Stimulated activated CD4-positive, alpha-beta T cell treated with anti-CD3 and anti-CD28 coated beads, Interleukin-1b, Interleukin-23, amount 100 ng/mL, for 1 hour (primary cell): ENCODE measurements around the gene FAM118B.

Experiments used
- DNase-seq, 2 donors: peaks; one replicate each; pipeline ENCODE4 v3.0.0-alpha.2; 2020; ENCODE audit warnings: low read depth in 2 of 2

Gene FAM118B

DNA sequence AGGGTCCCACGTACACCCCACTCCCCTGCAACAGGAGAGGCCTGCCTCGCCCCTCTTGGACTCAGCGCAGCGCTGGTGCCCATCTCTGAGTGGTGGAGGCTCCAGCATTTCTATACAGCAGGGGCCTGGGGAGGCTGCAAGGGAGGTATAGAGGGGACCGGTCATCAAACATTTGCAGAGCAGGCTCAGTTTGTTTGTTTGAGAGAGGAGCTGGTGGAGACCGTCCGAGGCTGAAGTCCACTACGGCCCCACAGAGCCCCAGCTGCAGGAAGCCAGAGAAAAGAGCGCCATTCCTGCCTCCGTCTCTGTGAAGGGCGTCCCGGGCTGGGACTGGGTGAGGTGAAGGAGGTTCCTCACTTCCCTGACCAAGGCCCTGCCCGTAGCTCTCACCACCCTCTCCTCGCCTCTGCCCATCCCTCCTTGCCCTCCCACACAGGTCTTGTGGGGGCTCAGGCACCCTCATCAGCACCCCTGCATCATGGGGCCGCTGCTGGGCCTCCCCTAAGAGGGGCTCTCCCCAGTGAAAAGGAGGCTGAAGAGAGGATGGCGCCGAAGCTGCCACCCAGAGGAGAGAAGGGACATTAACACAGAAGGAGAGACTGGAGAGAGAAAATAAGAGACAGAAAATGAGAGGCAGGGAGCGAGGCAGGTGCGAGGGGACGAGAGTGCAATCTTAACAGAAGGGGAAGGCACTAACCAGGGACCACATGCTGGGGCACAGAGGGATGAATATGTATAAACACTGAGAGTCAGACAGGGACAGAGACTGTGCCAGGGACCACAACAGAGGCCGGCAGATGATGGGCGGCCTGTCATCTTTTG, 24.7 kb upstream of the FAM118B start:
- DNase-seq = no peak

DNA sequence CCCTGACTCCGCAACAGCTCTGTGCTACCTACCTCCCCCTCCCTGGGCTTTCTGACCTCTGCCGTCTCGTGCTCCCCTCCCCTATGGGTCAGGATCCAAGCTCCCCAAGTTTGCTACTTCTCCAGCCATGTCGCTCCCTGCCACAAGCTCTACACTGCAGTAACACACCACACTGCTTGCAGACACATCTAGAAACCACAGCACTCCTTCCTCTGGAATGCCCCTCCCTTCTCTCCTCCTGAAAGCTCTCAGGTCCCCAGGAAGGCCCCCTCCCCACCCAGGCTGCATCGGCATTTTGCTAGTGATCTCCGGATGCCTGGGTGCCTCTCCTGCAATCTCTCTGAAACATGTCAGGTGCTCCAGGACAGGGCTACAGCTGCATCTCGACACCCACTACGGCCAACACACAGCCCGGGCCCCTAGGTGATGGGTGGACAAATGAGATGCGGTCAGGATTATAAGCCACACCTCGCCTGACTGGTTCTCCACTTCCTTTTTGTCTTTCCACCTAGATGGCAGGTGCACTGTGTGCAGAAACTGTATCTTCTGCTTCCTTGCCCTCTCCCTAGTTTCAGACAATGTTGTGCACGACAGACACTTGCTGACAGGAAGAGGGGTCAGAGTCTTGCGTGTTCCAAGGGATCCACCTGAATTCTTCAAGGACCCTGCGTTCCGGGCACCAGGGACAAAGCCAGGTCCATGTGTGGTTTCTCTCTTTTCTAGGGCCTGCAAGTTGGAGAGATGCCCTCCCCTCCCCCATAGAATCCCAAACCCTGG, 23.1 kb upstream of the FAM118B start:
- DNase-seq = no peak

DNA sequence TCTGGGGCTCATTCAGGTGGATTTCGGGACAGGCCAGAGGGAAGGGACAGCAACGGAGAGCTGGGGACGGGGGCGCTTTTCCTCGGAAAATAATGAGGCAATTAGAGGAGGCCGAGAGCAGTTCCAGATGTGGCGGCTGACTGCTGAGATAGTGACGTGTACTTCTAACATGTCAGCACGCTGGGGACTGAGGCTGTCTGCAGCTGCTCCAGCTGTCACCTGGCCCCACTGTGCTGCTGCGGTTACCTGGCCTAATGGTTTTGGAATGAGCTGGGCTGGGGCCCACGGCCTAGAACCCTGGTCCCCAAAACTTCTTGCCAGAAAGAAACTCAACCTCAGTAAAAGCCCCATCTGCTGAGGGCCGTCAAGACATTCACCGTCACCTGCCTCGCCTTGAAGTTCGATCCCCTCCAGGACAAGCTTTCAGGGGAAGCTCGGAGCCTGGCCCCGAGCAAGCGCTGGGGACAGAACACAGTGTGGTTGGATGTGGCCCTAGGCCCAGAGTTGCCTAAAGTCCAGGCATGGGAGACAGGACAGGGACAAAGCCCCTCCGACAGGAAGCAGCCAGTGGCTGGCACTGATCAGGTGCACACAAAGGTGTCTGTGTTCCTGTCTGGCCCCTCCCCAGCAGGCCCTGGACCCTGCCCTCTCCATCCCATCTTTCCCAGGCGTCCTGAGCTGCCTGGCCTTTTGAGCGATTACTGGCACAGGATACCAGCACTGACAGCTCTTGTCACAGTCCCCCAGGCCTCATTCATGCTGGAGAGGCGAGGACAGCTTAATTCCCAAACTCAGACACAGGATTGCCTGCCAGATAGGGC, 22.3 kb upstream of the FAM118B start:
- DNase-seq = no peak

DNA sequence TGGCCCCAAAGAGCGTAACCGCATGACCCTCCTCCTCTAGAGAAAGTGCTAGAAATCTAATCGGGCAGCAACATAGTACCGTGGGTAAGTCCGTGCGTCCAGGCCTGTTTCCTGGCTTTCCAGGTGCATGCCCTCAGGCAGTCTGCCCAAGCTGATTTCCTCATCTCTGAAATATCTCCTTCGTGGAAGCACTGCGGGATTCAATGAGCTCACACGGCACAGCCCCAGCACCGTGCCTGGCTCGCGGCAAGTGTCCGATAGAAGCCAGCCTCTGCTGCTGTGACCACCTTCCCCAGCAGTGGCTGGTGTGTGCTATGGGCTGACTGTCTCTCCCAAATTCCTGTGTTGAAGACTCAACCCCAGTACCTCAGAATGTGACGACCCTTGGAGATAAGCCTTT, 20.8 kb upstream of the FAM118B start:
- DNase-seq = no peak

DNA sequence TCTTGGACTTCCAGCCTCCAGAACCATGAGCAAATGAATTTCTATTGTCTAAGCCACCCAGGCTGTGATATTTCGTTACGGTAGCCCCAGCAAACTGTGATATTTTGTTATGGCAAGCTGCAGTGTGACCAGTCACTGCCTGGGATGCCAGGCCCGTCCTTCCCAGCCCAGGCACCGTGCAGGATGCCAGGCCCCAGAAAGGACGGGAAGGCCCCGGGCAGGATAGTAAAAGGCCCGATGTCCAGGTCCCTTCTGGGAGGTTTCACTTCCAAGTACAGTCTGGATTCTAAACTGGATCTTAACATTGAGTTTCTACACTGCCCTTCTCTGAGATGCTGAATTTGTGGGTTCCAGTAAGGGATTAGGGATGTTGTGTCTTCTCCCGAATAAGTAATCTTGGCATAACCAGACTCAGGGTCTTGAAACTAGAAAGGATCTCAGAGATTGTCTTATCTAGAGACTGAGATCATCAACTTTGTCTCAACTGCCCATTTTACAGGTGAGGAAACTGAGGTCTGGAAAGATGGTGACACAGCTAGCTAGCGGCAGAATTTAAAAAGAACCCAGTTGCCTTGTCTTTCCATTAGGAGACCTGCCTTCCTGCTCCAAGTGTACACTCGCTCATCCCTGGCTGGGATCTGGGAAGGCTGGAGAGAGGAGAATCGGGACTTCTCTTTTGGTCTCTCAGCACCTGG, 20.1 kb upstream of the FAM118B start:
- DNase-seq = no peak

DNA sequence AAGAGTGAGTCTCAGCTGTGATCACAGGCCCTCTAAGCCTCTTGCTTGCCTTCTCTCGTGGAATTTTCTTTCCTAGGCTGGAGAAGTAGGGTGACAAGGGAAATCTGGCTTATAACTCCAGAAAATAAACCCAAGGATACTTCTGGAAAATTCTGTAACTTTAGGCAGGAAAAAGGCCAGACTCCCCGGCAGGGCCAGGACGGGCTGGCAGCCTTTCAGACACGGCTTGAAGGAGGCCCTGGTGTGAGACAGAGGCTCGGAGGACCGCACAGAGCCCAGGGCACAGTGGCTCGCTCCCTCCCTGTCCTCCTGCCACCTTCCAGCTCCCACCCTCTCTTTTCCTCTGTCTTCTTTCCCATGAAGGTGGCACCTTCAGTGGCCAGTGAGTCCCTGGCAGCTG, 19.2 kb upstream of the FAM118B start:
- no peak for DNase-seq

DNA sequence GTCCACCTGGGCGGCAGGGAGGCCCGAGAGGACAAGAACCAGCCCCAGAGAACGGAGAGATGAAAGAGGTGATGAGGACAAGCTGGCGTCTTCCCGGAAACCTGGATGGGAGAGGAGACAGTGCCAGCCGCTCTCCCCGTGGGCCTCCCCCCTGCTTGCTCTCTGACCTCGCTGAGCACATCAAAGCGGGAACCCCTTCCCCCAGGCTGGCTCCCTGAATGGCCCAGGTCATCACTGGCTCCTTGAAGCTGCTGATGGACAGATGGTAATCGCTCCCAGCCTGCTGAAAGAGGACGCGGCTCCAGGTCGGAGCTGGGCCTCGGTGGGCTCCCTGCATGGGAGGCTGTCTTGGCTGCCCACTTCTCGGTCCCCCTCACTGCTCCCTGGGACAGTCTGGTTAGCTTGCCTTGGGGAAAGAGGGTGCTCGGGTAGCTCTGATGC, 18.5 kb upstream of the FAM118B start:
- no peak for DNase-seq

DNA sequence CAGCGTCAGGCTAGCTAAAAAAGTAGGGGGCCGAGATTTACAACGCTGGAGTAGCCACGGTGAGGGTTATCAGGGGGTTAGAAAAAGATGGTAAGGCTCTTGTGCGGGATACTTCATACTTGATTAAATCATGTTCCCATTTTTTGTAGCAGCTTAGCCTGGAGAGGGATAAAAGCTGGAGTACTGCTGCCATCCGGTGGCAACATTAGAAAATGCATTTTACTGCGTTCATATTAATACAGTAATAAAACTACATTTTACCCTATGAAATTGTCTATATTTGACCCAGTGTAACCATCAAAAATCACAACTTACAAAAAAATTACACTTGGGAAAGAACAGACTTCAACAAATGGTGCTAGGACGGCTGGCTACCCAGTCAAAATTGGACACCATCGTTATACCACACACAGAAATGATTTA, 17.4 kb upstream of the FAM118B start:
- peak in 1 of 2 donors; percentile 9 for DNase-seq

DNA sequence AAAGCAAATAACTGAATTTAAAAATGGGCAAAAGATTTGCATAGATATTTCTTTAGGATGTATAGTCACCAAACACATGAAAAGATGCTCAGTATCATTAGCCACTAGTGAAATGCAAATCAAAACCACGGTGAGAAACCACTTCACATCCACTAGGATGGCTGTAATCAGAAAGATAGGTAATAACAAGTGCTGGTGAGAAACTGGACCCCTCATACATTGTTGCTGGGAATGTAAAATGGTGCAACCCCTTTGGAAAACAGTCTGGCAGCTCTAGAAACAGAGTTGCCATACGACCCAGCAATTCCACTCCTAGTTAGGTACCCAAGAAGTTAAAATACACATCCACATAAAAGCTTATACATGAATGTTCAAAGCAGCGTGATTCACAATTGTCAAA, 16.5 kb upstream of the FAM118B start:
- no peak for DNase-seq

DNA sequence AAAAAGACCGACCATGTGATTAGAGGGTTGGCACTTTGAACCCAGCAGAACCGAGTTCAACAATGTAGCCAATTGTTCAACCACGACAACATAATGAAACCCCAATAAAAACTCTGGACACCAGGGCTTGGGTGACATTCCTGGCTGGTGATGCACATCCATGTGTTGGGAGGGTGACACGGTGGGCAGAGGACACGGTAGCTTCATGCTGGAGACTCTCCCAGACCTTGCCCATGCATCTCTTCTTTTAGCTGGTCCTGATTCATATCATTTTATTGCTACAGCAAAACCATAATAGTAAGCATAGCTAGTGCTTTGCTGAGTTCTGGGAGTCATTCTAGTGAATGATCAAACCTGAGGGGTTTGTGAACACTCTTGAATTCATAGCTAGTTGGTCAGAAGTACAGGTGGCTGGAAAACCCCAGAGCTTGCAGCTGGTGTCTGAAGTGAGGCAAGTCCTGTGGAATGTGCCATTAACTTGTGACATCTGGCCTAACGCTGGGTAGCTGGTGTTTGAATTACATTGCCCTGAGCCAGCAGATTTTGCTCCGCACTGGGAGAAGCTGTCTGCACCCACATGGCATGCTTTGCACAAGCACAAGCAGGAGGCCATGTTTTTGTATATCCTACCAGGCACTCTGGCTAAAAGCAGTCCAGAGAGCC, 14.2 kb upstream of the FAM118B start:
- no peak for DNase-seq

DNA sequence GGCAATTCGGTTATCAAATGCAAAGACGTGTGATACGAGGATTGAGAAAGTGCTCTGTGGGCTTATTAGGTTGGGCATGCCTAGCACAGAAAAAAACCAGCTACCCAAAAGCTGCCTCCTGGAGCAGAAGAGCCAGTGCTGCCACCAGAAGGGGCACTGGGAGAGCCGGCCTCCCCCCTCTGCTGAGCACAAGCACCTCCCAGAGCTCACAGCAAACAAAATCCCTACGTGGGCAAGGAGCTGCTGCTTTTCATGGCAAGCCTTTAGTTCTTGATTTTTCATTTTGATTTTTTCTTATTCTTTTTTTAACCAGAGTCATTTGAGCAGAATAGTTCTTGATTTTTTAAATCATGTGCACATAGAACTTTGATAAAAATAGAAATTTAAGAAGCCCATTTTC, 12.9 kb upstream of the FAM118B start:
- no peak for DNase-seq

DNA sequence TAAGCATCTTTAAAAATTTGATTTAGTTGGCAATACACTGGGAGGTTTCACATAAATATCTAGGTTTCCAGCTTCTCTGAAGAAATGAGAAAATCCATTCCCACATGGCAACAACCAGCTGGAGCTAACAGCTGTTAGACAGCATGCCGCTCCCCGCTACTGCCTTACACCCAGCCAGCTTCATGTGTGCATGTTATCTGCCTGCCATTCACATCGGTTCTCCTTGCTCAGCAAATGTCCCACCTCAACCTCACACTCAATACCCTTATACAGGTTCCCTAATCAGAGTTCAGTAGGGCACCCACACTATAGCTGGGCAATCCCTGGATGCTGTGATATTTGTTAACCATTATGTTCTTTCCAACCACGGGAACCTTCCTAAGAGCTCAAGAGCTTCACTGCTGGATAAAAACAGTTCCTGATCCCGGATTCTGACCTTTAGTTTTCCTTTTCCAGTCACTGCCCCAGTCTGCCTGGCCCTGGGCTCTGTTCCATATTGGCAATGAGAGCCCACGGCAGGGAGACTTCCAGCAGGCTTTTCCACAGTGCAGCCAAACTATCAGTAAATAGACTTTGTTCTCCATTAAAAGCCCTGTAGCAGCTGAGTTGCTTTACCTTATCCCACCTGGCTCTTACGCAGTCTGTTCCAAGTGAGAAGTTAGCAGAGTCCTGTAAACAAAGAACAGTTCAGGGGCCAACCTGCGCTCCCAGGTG, 8.8 kb upstream of the FAM118B start:
- no peak for DNase-seq

DNA sequence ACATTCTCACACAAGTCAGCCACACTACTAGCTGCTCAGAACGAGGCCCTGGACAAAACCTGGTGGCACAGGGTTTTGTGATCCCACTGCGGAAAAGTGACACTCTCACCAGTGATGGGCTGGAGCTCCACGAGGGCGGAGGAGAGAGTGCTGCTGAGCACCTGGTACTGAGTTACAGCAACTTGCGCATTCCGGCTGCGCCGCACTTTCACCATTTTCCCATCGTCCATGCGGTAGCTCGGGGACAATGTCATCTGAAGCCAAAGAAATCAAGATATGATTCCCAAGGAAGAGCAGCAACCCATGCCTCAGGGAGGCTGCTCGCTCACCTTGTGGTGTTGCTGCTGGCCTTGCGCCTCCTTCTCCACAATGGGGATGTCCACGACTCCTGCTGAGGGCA, 6.2 kb upstream of the FAM118B start:
- DNase-seq = no peak

DNA sequence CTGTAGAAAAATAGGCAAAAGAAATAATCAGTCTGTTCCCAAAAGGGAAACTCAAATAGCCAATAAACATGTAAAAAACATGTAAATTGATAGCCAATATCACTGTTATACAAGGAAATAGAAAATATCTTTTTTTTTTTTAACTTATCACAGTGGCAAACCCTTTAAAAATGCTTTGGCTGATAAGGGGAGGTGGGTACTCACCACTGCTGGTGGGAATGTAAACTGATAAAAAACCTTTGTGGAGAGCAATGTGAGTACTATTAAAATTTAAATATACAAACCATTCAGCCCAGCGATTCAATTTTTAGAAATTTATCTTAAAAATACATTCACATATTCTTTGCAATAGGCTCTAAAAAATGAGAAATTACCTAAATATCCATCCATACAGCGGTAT, 3.7 kb upstream of the FAM118B start:
- DNase-seq = no peak

DNA sequence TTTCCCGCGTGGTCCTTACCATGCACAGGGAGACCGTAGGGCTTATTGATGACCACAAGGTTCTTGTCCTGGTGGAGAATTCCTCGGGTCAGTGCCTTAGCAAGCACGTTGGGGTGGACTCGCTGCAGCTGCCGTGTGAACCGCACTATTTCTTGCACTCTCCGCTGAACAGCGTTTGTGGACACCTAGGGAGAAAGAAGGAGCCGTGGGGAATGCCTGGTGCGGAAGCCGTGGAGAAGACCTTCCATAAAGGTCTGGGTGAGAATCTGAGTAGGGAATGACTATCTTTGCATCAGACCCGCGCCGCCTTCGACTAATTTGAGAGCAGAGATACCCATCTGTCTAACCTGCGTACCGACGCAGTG, 729 bp upstream of the FAM118B start:
- DNase-seq = no peak

DNA sequence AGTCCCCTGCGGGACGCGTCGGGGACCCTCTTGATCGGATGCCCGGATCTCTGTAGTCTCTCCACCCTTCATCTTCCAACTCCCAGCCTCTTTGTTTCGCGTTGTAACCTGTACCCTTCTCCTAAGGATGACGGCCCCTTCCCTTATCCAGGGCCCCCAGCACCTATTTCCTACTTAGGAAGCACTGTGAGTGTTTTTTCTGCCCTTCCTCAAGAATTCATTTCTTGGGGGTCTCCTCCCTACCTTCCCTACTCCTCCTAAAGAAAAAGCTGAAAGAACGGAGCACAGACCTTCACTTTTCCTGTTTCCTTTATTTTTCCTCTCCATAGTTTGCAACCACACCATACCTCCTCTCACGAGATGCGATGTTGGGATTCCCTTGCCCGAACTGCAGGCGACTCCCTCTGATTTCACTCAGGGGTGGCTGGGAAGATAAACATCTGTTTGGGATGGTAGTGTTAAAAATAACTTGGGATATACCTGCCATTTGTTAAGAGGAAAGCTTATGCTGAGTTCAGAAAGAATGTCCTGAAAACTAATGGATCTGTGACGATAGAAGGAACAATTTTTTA, 593 bp downstream of the FAM118B start:
- DNase-seq = no peak

DNA sequence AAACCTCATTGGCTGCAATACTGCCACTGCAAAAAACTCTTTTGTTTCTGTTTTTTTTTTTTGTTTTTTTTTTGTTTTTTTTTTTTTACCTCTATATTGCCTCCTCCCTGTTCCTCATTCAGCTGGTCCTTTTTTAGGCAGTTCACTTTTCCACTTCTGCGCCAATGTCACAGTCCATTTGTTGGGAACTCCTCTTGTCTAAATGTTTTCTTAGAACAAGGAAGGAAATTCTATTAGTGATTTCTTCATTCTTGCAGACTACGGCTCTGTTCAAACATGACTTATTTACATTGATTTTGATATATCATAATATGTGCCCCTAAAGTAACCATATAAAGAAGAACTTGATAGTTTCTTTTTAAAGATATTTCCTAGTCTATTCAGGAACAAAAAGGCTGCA, 2.9 kb downstream of the FAM118B start:
- no peak for DNase-seq

DNA sequence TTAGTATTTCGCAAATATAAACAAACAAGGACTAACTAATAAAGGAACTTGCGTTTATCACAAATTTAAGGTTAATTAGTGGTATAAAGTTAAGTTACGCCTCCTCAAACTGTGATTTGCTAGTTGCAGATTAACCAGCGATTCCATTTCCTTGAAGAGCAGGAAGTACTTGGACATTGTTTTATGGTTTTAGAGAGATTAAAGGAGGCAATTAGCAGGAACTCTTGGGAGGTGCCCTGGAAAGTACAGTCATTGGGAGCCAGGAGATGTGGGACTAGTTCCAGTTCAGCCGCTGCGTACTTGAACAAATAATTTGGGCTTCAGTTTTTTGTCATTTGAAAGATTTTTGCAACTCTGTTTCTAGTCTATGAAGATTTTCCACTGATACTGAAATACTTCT, 3.3 kb downstream of the FAM118B start:
- no peak for DNase-seq

DNA sequence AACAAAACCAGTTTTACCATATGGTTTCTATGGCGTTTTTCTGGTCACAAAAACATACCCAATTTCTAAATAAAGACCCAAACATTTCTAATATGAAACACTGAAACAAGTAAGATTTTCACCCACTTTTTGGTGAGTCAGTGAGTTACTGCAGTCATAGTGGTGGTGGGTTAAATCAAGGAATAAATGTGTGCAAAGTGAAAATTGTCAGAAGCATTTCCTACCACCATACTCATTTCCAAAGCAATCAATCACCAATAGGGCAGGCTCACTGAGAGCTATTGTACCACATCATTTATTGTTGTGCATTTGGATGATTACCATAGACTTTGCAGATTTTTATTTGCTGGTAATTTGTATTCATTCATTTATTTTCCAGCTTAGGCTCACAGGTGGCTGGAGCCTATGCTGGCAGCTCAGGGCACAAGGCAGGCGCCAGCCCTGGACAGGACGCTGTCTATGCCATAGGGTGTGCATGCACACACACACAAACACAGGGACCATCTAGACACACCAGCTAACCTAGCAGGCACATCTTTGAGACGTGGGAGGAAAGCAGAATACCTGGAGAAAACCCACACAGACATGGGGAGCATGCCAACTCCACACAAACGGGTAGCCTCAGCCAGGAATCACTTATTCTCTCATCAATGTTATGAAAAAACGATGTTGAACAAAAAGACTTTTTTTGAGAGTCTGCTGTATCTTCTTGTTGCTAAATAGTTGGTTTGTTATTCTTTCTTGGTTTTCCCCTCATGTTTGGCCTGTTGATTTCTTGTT, 5.1 kb downstream of the FAM118B start:
- no peak for DNase-seq
